VCaP (cell line): ENCODE results near the gene CXCL8.
"Not testable (repeated sequence)": the region's sequence is repeated elsewhere in the genome, so short reads cannot be mapped to it uniquely, and the experiment has no call there.

Source experiments
- H3K27ac ChIP-seq: fragments of 450-650 bp; 2 replicates; pipeline ENCODE4 v1.5.1; 2017
- CTCF ChIP-seq: fragments of 450-650 bp; conservative IDR thresholded peaks from 2 replicates; pipeline ENCODE4 v1.5.1; 2017; ENCODE audit warnings: mild to moderate bottlenecking, moderate library complexity

CXCL8 gene

GRCh38 chr4:73759357-73759756, 19.0 kb downstream of the CXCL8 start:
- no peak for TF ChIP-seq CTCF
- H3K27ac ChIP-seq = no peak overlapping the region

GRCh38 chr4:73761856-73762255, 21.5 kb downstream of the CXCL8 start:
- no peak overlapping the region for H3K27ac ChIP-seq
- no peak for TF ChIP-seq CTCF

- no peak overlapping the region for H3K27ac ChIP-seq
- TF ChIP-seq CTCF = no peak
Observed at GRCh38 chr4:73762409-73762808, 22.0 kb downstream of the CXCL8 start.

- no peak overlapping the region for H3K27ac ChIP-seq
- no peak for TF ChIP-seq CTCF
Observed at GRCh38 chr4:73763877-73764276, 23.5 kb downstream of the CXCL8 start.

- TF ChIP-seq CTCF = no peak
- H3K27ac ChIP-seq = no peak overlapping the region
Observed at GRCh38 chr4:73764513-73764912, 24.1 kb downstream of the CXCL8 start.

GRCh38 chr4:73765296-73765695, 24.9 kb downstream of the CXCL8 start:
- H3K27ac ChIP-seq = no peak overlapping the region
- TF ChIP-seq CTCF = no peak

GRCh38 chr4:73770917-73771316, 30.5 kb downstream of the CXCL8 start:
- no peak overlapping the region for H3K27ac ChIP-seq
- no peak for TF ChIP-seq CTCF

- no peak overlapping the region for H3K27ac ChIP-seq
- no peak for TF ChIP-seq CTCF
Observed at GRCh38 chr4:73772363-73772762, 32.0 kb downstream of the CXCL8 start.

- H3K27ac ChIP-seq = not testable (repeated sequence)
Observed at GRCh38 chr4:73774406-73774805, 34.0 kb downstream of the CXCL8 start.
